HG02623 (cell line): ENCODE data around the gene ZNF652.
"Not testable (repeated sequence)": the region's sequence is repeated elsewhere in the genome, so short reads cannot be mapped to it uniquely, and the experiment has no call there.

Experiments used
- ATAC-seq: cut with Tn5 transposase; IDR thresholded peaks from one replicate; pipeline ENCODE4 v1.9.1; 2021; ENCODE audit warnings: moderate library complexity; ENCODE audit not compliant: unreplicated experiment

ZNF652 gene

GRCh38 chr17:49316889-49317675, 45.0 kb downstream of the ZNF652 start:
- no peak for ATAC-seq

- ATAC-seq = no peak
Observed at GRCh38 chr17:49316258-49316570, 45.8 kb downstream of the ZNF652 start.

GRCh38 chr17:49315551-49316257, 46.3 kb downstream of the ZNF652 start:
- no peak for ATAC-seq

- no peak for ATAC-seq
Observed at GRCh38 chr17:49312722-49313121, 49.3 kb downstream of the ZNF652 start.

- no peak for ATAC-seq
Observed at GRCh38 chr17:49299996-49300395, 62.1 kb downstream of the ZNF652 start.

GRCh38 chr17:49298371-49298976, 63.6 kb downstream of the ZNF652 start:
- ATAC-seq = no peak

GRCh38 chr17:49297141-49297540, 64.9 kb downstream of the ZNF652 start:
- ATAC-seq = no peak

GRCh38 chr17:49294122-49294521, 67.9 kb downstream of the ZNF652 start:
- ATAC-seq = no peak

GRCh38 chr17:49292901-49293300, 69.1 kb downstream of the ZNF652 start:
- no peak for ATAC-seq

GRCh38 chr17:49291929-49292328, 70.1 kb downstream of the ZNF652 start:
- no peak for ATAC-seq

GRCh38 chr17:49290690-49291359, 71.2 kb downstream of the ZNF652 start:
- ATAC-seq = no peak

- no peak for ATAC-seq
Observed at GRCh38 chr17:49288388-49288787, 73.7 kb downstream of the ZNF652 start.

- no peak for ATAC-seq
Observed at GRCh38 chr17:49287481-49287880, 74.6 kb downstream of the ZNF652 start.

- not testable (repeated sequence) for ATAC-seq
Observed at GRCh38 chr17:49286261-49286973, 75.6 kb downstream of the ZNF652 start.

- no peak for ATAC-seq
Observed at GRCh38 chr17:49285716-49286115, 76.3 kb downstream of the ZNF652 start.

GRCh38 chr17:49280918-49281317, 81.1 kb downstream of the ZNF652 start:
- ATAC-seq = no peak

- ATAC-seq = no peak
Observed at GRCh38 chr17:49280061-49280460, 82.0 kb downstream of the ZNF652 start.

- not testable (repeated sequence) for ATAC-seq
Observed at GRCh38 chr17:49279263-49280015, 82.6 kb downstream of the ZNF652 start.

- no peak for ATAC-seq
Observed at GRCh38 chr17:49278076-49278475, 84.0 kb downstream of the ZNF652 start.

- ATAC-seq = no peak
Observed at GRCh38 chr17:49277638-49278037, 84.4 kb downstream of the ZNF652 start.
